ENCODE results near the gene HRAS. TPM values are rescaled to one million over a fixed set of nuclear protein-coding genes. Genes with fewer than 3 reads are reported as not detected.

HRAS gene
- total and polyA plus RNA-seq, 10 of the 15 experiments (the other 5 are each of a cell fraction or from before 2014, with no cell fraction given) = 2.8 to 72.4 (median 31.7) TPM

GRCh38 chr11:560305-561147, 25.1 kb upstream of the HRAS start, which contains the start of the genes LMNTD2 and RASSF7 (continued):
- peak; percentile 89; the same call in 1 of the 2 replicates for TF ChIP-seq CHD2 (IDR thresholded peaks at IDR 0.05; ENCODE audit: borderline replicate concordance, low read depth, low read length)
- TF ChIP-seq POLR2A (IDR thresholded peaks at IDR 0.05; ENCODE audit: low read depth, low read length) = peak; percentile 83
- TF ChIP-seq E2F4 (IDR thresholded peaks at IDR 0.05; ENCODE audit: low read depth, low read length) = no peak
- 0 out of 2 replicates have a peak, but pooled peaks have one; percentile 28 for TF ChIP-seq CREB1 (IDR thresholded peaks at IDR 0.05; ENCODE audit: low read depth)
- TF ChIP-seq SIN3A (IDR thresholded peaks at IDR 0.05; ENCODE audit: low read depth, low read length) = 0 out of 2 replicates have a peak, but pooled peaks have one; percentile 30
- peak; percentile 83 for TF ChIP-seq NKRF (conservative IDR thresholded peaks at IDR 0.05)
- peak; percentile 47; the same call in 1 of the 2 replicates for TF ChIP-seq POLR2AphosphoS5 (IDR thresholded peaks at IDR 0.05; ENCODE audit: low read length)
- TF ChIP-seq STAT1 (conservative IDR thresholded peaks at IDR 0.05) = no peak
- 0 out of 2 replicates have a peak, but pooled peaks have one; percentile 10 for TF ChIP-seq TCF3 (IDR thresholded peaks at IDR 0.05; ENCODE audit: borderline replicate concordance, insufficient read depth, low read depth, low read length)
- TF ChIP-seq SPI1 (IDR thresholded peaks at IDR 0.05; ENCODE audit: borderline replicate concordance, insufficient read depth, low read depth, low read length) = 0 out of 2 replicates have a peak, but pooled peaks have one; percentile 19
- TF ChIP-seq RUNX3 (IDR thresholded peaks at IDR 0.05; ENCODE audit: low read length) = peak; percentile 79
- no peak for TF ChIP-seq SUPT20H (IDR thresholded peaks at IDR 0.05; ENCODE audit: borderline replicate concordance, control insufficient read depth, low read depth, low read length)
- peak; percentile 82 for TF ChIP-seq GATAD2B (conservative IDR thresholded peaks at IDR 0.05; ENCODE audit: low read depth)
- TF ChIP-seq ZNF207 (IDR thresholded peaks at IDR 0.05; ENCODE audit: borderline replicate concordance) = no peak
